Measurements from ENCODE around the gene IL20RA. TPM values are rescaled to one million over a fixed set of nuclear protein-coding genes. Genes with fewer than 3 reads are reported as not detected.

Gene IL20RA
- total RNA-seq, 2 experiments from 2014 or later, result not detected

GRCh38 chr6:137045222-137045789 is 541 bp upstream of the IL20RA start:
- H3K27me3 Mint-ChIP-seq, result peaks cover 60% of the 10 kb centered on the region
- POLR2A ChIA-PET, result no interaction called here
- H3K9me3 Mint-ChIP-seq, result no peaks in the 10 kb centered on the region
- H3K4me3 Mint-ChIP-seq, result peak overlapping the region; percentile 53
- H3K27ac Mint-ChIP-seq, result no peak overlapping the region
- H3K4me1 Mint-ChIP-seq (ENCODE audit: low read depth), result peaks cover 4% of the 10 kb centered on the region
- CTCF ChIA-PET, result no interaction called here
- TF ChIP-seq CTCF (IDR thresholded peaks at IDR 0.05), result no peak
- intact Hi-C loops (cut with micrococcal nuclease), result no loop called here
- ATAC-seq (no peak), DNase-seq (no peak)
- no peaks in the 10 kb centered on the region for H3K36me3 Mint-ChIP-seq (ENCODE audit: low read depth)

- Mint-ChIP-seq H3K9me3 (no peaks in the 10 kb centered on the region), H3K4me1 (ENCODE audit: low read depth) (peaks cover 4% of the 10 kb centered on the region), H3K4me3 (peak overlapping the region; percentile 65), H3K27ac (no peak overlapping the region), H3K27me3 (peaks cover 66% of the 10 kb centered on the region), H3K36me3 (ENCODE audit: low read depth) (no peaks in the 10 kb centered on the region)
- ATAC-seq, result peak; percentile 42
- intact Hi-C loops (cut with micrococcal nuclease), result no loop called here
- ChIA-PET CTCF (interaction anchor here (1.5 to 1.6 kb wide), 2 partner anchors 17 to 51 kb away, joined by 4 to 6 read pairs; no protein-coding TSS in a partner anchor), POLR2A (no interaction called here)
- no peak for TF ChIP-seq CTCF (IDR thresholded peaks at IDR 0.05)
- peak; percentile 7 for DNase-seq
These were observed 927 bp downstream of the IL20RA start for GRCh38 chr6:137043710-137044365.

- Mint-ChIP-seq H3K4me3 (no peak overlapping the region), H3K27ac (no peak overlapping the region), H3K9me3 (no peaks in the 10 kb centered on the region), H3K27me3 (peaks cover 62% of the 10 kb centered on the region), H3K36me3 (ENCODE audit: low read depth) (no peaks in the 10 kb centered on the region), H3K4me1 (ENCODE audit: low read depth) (peaks cover 7% of the 10 kb centered on the region)
- ChIA-PET POLR2A (no interaction called here), CTCF (interaction anchor here (1.4 kb wide), 1 partner anchor 18 kb away, joined by 3 read pairs; no protein-coding TSS in a partner anchor)
- intact Hi-C loops (cut with micrococcal nuclease), result no loop called here
- no peak for DNase-seq
- TF ChIP-seq CTCF (IDR thresholded peaks at IDR 0.05), result no peak
- no peak for ATAC-seq
These were observed 4.4 kb downstream of the IL20RA start for GRCh38 chr6:137040393-137040792.

- Mint-ChIP-seq H3K36me3 (ENCODE audit: low read depth) (no peaks in the 10 kb centered on the region), H3K9me3 (no peaks in the 10 kb centered on the region), H3K27ac (no peak overlapping the region), H3K4me3 (no peak overlapping the region), H3K27me3 (peaks cover 60% of the 10 kb centered on the region), H3K4me1 (ENCODE audit: low read depth) (peaks cover 7% of the 10 kb centered on the region)
- no peak for TF ChIP-seq CTCF (IDR thresholded peaks at IDR 0.05)
- intact Hi-C loops (cut with micrococcal nuclease), result no loop called here
- DNase-seq (no peak), ATAC-seq (no peak)
- ChIA-PET CTCF (no interaction called here), POLR2A (no interaction called here)
These were observed 5.8 kb downstream of the IL20RA start for GRCh38 chr6:137039010-137039409.

GRCh38 chr6:137036566-137037300 is 8.0 kb downstream of the IL20RA start:
- no peak for TF ChIP-seq CTCF (IDR thresholded peaks at IDR 0.05)
- DNase-seq, result no peak
- intact Hi-C loops (cut with micrococcal nuclease), result no loop called here
- ChIA-PET POLR2A (no interaction called here), CTCF (no interaction called here)
- H3K4me1 Mint-ChIP-seq (ENCODE audit: low read depth), result peaks cover 14% of the 10 kb centered on the region
- no peak overlapping the region for H3K27ac Mint-ChIP-seq
- H3K9me3 Mint-ChIP-seq, result no peaks in the 10 kb centered on the region
- ATAC-seq, result no peak
- H3K27me3 Mint-ChIP-seq, result peaks cover 49% of the 10 kb centered on the region
- no peaks in the 10 kb centered on the region for H3K36me3 Mint-ChIP-seq (ENCODE audit: low read depth)
- H3K4me3 Mint-ChIP-seq, result no peak overlapping the region

Data from activated CD8-positive, alpha-beta T cell treated with anti-CD3 and anti-CD28 coated beads for 36 hours (primary cell).